Liver (tissue), 9 donors: ENCODE measurements around the gene RASA3. TPM values are rescaled to one million over a fixed set of nuclear protein-coding genes. Genes with fewer than 3 reads are reported as not detected.

ENCODE experiments used
- DNase-seq: peaks from one replicate; pipeline ENCODE4 v3.0.0-alpha.2; 2017; ENCODE audit warnings: low spot score
- H3K27ac ChIP-seq, 2 donors: one replicate each; pipeline ENCODE4 v1.7.0; 2013; ENCODE audit warnings: inconsistent platforms in 2 of 2, low read length in 2 of 2, control low read depth in 1 of 2, low read depth in 1 of 2, mild to moderate bottlenecking in 1 of 2
- H3K27me3 ChIP-seq, 4 donors: one replicate each; pipeline versions ENCODE4 v1.6.1 to v1.7.0; 2013; ENCODE audit warnings: low read length in 3 of 4, inconsistent platforms in 1 of 4, mild to moderate bottlenecking in 1 of 4, moderate library complexity in 1 of 4; ENCODE audit not compliant: control insufficient read depth in 4 of 4, insufficient read depth in 4 of 4
- H3K36me3 ChIP-seq, 4 donors: one replicate each; pipeline versions ENCODE4 v1.6.1 to v1.7.0; 2013; ENCODE audit warnings: low read length in 3 of 4, mild to moderate bottlenecking in 3 of 4, low read depth in 1 of 4, moderate library complexity in 1 of 4; ENCODE audit not compliant: control insufficient read depth in 4 of 4, insufficient read depth in 3 of 4
- H3K4me1 ChIP-seq, 4 donors: one replicate each; pipeline versions ENCODE4 v1.6.1 to v1.7.0; 2013; ENCODE audit warnings: low read length in 3 of 4, mild to moderate bottlenecking in 3 of 4, moderate library complexity in 1 of 4; ENCODE audit not compliant: control insufficient read depth in 4 of 4, insufficient read depth in 4 of 4
- H3K4me3 ChIP-seq, 3 donors: one replicate each; pipeline versions ENCODE4 v1.6.1 to v1.7.0; 2013; ENCODE audit warnings: low read length in 3 of 3, control low read depth in 1 of 3, low read depth in 1 of 3, mild to moderate bottlenecking in 1 of 3
- H3K9ac ChIP-seq, 2 donors: one replicate each; pipeline ENCODE4 v1.7.0; 2013; ENCODE audit warnings: low read length in 2 of 2, mild to moderate bottlenecking in 2 of 2, moderate library complexity in 2 of 2, control low read depth in 1 of 2, low read depth in 1 of 2
- H3K9me3 ChIP-seq, 4 donors: one replicate each; pipeline versions ENCODE4 v1.6.1 to v1.7.0; 2013; ENCODE audit warnings: low read length in 3 of 4; ENCODE audit not compliant: control insufficient read depth in 4 of 4
- FOXA2 ChIP-seq: IDR thresholded peaks from 2 replicates; pipeline ENCODE4 v1.6.1; 2016; ENCODE audit warnings: antibody characterized with exemption
- GABPA ChIP-seq, 2 donors: IDR thresholded peaks in 1 of 2; conservative IDR thresholded peaks in 1 of 2; 2 replicates each; pipeline ENCODE4 v1.6.1; 2016; ENCODE audit warnings: antibody characterized with exemption in 2 of 2, mild to moderate bottlenecking in 1 of 2, moderate library complexity in 1 of 2
- RAD21 ChIP-seq, 2 donors: IDR thresholded peaks; 2 replicates each; pipeline ENCODE4 v1.6.1; 2016; ENCODE audit warnings: antibody characterized with exemption in 2 of 2, mild to moderate bottlenecking in 2 of 2
- REST ChIP-seq: IDR thresholded peaks from 2 replicates; pipeline ENCODE4 v1.6.1; 2016; ENCODE audit warnings: antibody characterized with exemption, mild to moderate bottlenecking
- RXRA ChIP-seq, 2 donors: IDR thresholded peaks; 2 replicates each; pipeline ENCODE4 v1.6.1; 2017 to 2018; ENCODE audit warnings: antibody characterized with exemption in 2 of 2, mild to moderate bottlenecking in 1 of 2
- SP1 ChIP-seq: IDR thresholded peaks from 2 replicates; pipeline ENCODE4 v1.6.1; 2018; ENCODE audit warnings: antibody characterized with exemption, mild to moderate bottlenecking
- TAF1 ChIP-seq: conservative IDR thresholded peaks from 2 replicates; pipeline ENCODE4 v1.6.1; 2016; ENCODE audit warnings: antibody characterized with exemption, mild to moderate bottlenecking
- YY1 ChIP-seq: IDR thresholded peaks from 2 replicates; pipeline ENCODE4 v1.6.1; 2016; ENCODE audit warnings: antibody characterized with exemption, mild to moderate bottlenecking
- ZBTB33 ChIP-seq: IDR thresholded peaks from 2 replicates; pipeline ENCODE4 v1.6.1; 2016; ENCODE audit warnings: antibody characterized with exemption
- WGBS: extraction: QIAGEN DNeasy Blood & Tissue Kit; methylation state at CpG from one replicate; pipeline ENCODE4 v1.1.7; 2013; 5-methylcytosine and 5-hydroxymethylcytosine counted together
- polyA plus RNA-seq, 2 donors: library from polyadenylated mRNA; stranded (reverse) in 1 of 2; unstranded in 1 of 2; fragments of 200-250 nt in 1 of 2; fragments of >200 nt in 1 of 2; fragmentation: Nextera tagmentation in 1 of 2; extraction: Ambion mirVana in 1 of 2; gene quantifications; one replicate each; pipeline versions ENCODE4 v1.2.1 to v1.2.3, GENCODE V29; 2013 to 2015
- total RNA-seq, 2 donors: library from RNA; depleted of rRNA; stranded (reverse); fragments of >200 nt; gene quantifications; one replicate each; pipeline ENCODE4 v1.2.3, GENCODE V29; 2014
- TF ChIP-seq, protein P1 (sequence below): IDR thresholded peaks from 2 replicates; pipeline ENCODE4 v1.6.1; 2016; ENCODE audit warnings: antibody characterized with exemption
- TF ChIP-seq, protein P2 (sequence below): IDR thresholded peaks from 2 replicates; pipeline ENCODE4 v1.6.1; 2016; ENCODE audit warnings: antibody characterized with exemption
- donor health status: healthy.
- donor health status: healthy.
- donor health status: healthy.
- donor health status: healthy.
- donor health status: healthy.

Gene RASA3
- total and polyA plus RNA-seq, 4 donors, result 0.64 to 5.9 (median 3.8) TPM

DNA sequence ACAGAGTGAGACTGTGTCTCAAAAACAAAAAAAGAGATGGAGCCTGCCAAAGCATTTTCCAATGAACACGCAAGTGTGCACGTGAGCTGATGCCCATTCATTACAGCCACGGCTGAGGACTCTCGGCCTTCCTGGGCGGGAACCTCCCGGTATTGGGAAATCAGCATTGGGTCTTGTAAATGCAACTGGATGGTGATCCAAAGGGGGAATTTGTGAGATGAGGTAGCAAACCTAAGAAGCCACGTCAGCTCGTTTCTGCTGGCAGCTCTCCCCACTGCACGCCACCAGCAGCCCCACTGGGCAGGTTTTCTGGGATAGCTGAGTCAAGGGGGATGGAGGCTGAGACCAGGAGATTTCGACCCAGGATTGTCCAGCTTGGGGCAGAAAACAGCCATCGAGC is 170.0 kb downstream of the RASA3 start:
- DNase-seq, result no peak
- peaks cover 0 to 1% (median 0%) of the 10 kb centered on the region in 4 donors for H3K9me3 ChIP-seq
- no peak overlapping the region for H3K9ac ChIP-seq
- WGBS, result 86% methylated on average over 11 of the region's 11 CpGs
- TF ChIP-seq GABPA (IDR thresholded peaks at IDR 0.05 in 1 of 2, conservative IDR thresholded peaks at IDR 0.05 in 1 of 2) (no peak), ZBTB33 (no peak), FOXA2 (no peak), TAF1 (no peak), RXRA (IDR thresholded peaks at IDR 0.05) (no peak), REST (no peak), SP1 (no peak), RAD21 (IDR thresholded peaks at IDR 0.05) (no peak)
- TF ChIP-seq, protein P1, sequence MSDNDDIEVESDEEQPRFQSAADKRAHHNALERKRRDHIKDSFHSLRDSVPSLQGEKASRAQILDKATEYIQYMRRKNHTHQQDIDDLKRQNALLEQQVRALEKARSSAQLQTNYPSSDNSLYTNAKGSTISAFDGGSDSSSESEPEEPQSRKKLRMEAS, result no peak
- TF ChIP-seq, protein P2, sequence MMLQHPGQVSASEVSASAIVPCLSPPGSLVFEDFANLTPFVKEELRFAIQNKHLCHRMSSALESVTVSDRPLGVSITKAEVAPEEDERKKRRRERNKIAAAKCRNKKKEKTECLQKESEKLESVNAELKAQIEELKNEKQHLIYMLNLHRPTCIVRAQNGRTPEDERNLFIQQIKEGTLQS, result no peak
- H3K4me3 ChIP-seq, result no peak overlapping the region
- H3K27me3 ChIP-seq, result no peaks in the 10 kb centered on the region
- no peaks in the 10 kb centered on the region for H3K4me1 ChIP-seq
- no peak overlapping the region for H3K27ac ChIP-seq
- H3K36me3 ChIP-seq, result no peaks in the 10 kb centered on the region

DNA sequence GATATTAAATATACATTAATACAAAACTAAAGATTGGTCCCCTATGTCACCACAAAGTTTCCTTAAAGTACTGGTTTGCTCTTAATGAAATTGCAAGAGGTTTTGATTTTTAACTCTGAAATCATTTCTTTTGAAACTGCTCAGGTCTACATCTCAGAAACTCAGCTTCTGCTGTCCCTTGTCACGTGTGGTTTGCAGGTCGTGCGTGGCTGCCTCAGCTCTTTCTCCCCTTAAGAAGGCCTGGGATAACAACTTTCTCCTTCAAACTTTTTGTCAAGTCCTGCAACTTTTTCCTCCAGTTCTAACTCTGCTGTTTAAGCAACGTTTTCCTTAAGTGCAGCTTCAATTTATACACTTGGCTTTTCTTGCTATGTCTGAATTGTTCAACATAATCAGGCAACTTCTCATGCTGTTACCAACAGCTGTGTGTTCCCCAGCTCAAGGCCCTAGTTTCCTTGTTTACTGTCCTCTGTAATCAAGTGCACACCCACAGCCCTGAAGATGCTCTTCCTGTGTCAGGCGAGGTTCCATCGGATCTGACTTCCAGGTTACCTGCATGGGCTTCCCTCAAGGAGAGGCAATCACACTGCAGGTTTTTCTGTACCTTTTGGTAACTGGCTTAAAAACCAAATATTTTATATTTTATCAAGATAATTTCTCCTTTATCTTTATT is 172.0 kb downstream of the RASA3 start:
- Histone ChIP-seq H3K9me3 (peaks cover 0 to 1% (median 0%) of the 10 kb centered on the region in 4 donors), H3K27ac (no peak overlapping the region), H3K36me3 (no peaks in the 10 kb centered on the region), H3K4me1 (no peaks in the 10 kb centered on the region), H3K9ac (no peak overlapping the region), H3K27me3 (no peaks in the 10 kb centered on the region), H3K4me3 (no peak overlapping the region)
- TF ChIP-seq YY1 (no peak), RAD21 (IDR thresholded peaks at IDR 0.05) (no peak), ZBTB33 (no peak)
- WGBS, result 61% methylated on average over 6 of the region's 6 CpGs
- no peak for DNase-seq
